Suppressor macrophage (primary cell): Measurements from ENCODE around the gene PRDM5.
A peak's percentile ranks its signal among the peaks of the same experiment; 100 is the strongest.
"Not testable (repeated sequence)": the region's sequence is repeated elsewhere in the genome, so short reads cannot be mapped to it uniquely, and the experiment has no call there.

Source experiments
- DNase-seq, 4 experiments: peaks; one replicate each; pipeline ENCODE4 v3.0.0-alpha.2; 2020 to 2022

PRDM5 gene

GRCh38 chr4:120694973-120695372 is 227.6 kb downstream of the PRDM5 start:
- peak in 1 of 4 experiments; percentile 10 for DNase-seq

GRCh38 chr4:120693816-120694215 is 228.7 kb downstream of the PRDM5 start:
- no peak for DNase-seq

DNA sequence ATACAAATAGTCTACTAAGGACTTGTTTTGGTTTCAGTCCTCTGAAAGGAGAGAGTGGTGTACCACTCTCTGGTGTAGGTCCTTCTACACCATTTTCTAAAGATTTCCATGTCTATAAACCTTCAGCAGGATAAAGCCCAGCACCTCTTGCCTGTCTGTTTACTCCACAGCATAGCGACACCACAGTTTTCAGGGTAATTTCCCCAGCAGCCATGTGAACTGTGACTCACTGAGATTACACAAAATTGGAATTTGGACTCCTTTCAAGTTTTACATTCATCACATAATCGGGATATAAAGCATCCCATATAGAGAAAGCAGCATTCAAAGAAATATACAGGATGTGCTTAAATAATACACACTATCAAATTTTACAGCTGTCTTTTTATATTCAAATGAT is 229.6 kb downstream of the PRDM5 start:
- peak; percentile 17 to 70 (median 54) for DNase-seq

DNA sequence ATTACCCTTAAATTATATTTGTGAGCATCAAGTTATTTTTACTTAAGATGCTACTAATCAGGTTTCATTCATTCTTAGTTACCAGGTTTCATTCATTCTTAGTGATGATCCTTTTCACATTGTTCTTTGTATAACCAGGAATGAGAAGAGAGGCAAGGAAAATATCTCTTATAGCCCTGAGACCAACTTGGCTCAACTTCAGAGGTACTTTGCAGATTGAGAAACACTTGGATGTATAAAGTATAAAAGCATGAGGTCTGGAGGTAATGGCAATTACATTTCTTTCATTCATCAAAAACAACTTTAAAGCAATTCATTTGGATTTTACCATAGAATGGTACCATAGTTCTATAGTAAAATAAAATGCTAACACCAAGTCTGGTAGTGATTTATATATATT is 231.0 kb downstream of the PRDM5 start:
- DNase-seq: no peak

GRCh38 chr4:120691106-120691505 is 231.4 kb downstream of the PRDM5 start:
- no peak for DNase-seq

DNA sequence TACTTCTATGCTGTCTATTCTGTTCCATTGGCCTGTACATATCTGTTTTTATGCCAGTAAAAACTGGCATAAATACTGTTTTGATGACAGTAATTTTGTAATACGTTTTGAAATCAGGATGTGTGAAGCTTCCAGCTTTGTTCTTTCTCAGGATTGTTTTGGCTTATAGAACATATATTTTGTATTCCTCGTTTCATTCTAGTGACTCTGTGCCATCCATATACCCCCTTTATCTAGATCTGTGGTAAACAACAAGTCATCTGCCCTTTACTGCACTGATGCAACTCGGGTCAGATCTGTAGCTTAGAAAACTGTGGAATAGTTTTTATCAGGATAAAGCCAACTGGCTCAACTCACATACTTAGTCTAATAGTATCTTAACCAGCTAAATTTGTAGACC is 233.7 kb downstream of the PRDM5 start:
- no peak for DNase-seq

DNA sequence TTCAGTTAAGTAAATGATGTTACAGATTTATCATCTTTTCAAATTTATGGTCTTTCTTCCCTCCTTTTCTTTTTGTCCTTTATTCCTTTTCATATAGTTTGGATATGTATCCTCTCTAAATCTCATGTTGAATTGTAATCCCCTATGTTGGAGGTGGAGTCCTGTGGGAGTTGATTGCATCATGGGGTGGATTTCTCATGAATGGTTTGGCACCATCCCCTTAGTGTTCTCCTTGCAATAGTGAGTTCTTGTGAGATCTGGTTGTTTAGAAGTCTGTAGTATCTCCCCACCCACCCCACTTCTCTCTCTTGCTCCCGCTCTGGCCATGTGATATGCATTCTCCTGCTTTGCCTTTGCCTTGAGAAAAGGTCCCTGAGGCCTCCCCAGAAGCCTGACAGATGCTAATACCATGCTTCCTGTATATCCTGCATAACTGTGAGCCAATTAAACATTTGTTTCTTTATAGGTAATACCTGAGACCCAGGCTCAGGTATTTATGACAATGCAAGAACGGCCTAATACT is 236.7 kb downstream of the PRDM5 start:
- no peak for DNase-seq

- DNase-seq: no peak
Observed at GRCh38 chr4:120683897-120684540, 238.5 kb downstream of the PRDM5 start.

DNA sequence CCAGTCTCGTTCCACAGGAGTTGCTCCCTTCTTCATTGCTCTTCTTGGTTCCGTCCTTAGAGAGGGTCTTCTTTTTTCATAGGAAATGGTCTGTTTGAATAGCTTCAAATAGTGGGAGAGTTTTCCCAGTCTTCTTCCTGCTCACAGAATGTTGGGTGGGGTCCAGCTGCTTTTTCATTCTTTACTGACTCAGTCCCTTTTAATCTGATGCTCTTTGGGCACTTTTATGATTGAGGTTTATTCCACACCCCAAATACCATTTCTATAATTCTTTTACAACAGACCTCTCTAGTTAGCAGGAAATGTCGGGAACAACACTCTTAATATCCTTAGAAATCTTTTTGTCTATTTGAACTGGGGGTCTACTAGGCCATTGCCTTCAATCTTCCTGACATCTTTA is 239.5 kb downstream of the PRDM5 start:
- no peak for DNase-seq

DNA sequence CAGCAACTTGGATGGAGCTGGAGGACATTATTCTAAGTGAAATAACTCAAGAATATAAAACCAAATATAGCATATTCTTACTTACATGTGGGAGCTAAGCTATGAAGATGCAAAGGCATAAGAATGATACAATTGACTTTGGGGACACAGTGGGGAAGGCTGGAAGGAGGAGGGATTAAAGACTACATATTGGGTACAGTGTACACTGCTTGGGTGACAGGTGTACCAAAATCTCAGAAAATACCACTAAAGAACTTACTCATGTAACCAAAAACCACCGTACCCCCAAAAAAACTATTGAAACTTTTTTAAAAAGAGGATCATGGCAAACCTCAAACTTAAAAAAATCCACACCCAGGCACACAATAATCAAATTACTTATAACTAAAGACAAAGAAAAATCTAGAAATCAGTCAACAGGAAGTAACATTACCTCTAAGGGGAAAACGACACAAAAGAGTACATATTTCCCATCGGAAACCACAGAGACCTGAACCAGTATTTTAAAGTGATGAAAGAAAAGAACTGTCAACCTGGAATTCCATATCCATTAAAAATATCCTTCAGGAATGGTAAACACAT is 241.8 kb downstream of the PRDM5 start:
- no peak for DNase-seq

- DNase-seq: no peak
Observed at GRCh38 chr4:120673696-120674095, 248.8 kb downstream of the PRDM5 start.

DNA sequence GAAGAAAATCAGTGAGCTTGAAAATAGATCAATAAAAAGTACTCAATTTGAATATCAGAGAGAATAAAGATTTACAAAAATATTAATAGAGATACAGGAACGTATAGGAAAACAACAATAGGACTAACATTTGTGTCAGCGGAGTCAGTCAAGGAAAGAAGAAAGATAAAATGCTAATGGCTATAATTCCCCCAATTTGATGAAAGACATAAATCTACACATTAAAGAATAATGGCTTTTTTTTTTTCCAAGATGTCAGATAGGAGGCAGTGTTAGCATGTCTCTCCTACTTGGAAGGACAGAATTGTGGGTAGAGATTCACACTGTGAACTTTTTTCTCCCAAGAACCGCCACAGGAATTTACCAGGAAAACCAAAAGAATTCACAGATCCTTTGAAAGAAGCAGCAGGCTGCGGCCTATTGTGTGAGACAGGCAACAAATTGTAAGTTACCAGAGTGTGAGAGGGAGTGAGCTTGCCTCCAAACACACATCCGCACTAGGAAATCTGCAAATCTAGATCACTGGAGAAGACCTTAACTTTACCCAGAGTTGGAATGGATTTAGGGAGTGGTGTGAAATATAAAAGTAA is 249.9 kb downstream of the PRDM5 start:
- DNase-seq: no peak

DNA sequence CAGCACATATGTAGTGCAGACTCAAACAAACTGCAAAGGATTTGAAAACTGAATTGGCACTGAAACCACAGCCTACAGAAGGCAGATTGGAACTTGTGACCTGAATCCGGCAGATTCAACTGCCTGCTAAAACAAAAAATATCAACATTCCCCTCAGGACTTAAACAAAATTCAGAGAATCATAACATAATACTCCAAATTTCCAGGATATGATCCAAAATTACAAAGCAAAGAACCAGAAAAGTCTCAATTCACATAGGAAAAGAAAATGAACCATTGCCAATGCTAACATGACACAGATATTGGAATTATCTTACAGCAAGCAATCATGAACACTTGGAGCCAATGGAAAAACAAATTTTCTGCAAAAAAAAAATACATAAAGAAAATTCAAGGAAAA is 250.4 kb downstream of the PRDM5 start:
- no peak for DNase-seq

- DNase-seq: no peak
Observed at GRCh38 chr4:120671538-120671937, 251.0 kb downstream of the PRDM5 start.

- peak in 1 of 4 experiments; percentile 2 for DNase-seq
Observed at GRCh38 chr4:120667102-120667501, 255.4 kb downstream of the PRDM5 start.

DNA sequence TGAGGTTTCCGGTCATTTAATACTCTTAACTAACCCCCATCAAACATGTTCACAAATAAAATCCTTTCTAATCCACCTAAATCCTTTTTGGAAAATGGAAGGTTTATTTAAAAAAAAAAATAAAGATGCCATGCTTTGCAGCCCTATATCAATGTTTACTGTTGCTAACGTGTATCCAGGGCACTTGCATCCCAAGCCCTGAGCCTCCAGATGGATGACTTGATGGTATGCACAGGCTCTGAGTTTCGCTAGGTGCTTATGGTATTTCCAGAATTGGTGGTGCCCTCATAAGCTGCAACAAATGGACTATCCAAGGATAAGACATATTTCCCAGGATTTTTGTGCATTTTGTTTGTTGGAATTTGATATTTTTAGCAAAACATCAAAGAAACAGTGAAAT is 257.7 kb downstream of the PRDM5 start:
- DNase-seq: no peak

DNA sequence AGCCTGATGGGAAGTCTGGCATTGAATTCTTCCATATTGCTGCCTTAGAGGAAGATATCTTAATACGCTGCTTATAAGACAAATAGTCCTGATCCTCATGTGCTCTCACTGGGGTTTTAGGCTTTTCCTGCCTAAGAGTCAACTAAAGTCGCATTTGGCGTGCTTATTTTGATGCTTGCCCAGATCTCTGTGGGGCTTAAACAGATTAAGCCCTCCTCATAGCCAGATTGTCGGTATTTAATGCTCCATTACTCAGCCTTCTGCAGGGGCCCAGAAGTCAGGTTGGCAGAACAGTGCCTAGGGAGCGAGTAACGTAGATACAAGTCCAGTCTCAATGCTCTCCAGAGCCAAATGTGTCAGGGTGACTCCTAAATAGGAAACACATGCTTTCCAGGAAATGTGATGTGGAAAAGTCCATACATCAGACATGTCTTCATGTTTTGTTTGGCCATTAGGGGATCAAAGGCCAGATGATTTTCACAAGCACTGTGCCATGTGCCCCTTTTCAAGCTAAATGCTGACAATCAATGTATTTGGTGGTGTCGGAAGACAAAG is 262.8 kb downstream of the PRDM5 start:
- no peak for DNase-seq

- DNase-seq: peak; percentile 17 to 69 (median 36)
Observed at GRCh38 chr4:120658772-120659171, 263.8 kb downstream of the PRDM5 start.

GRCh38 chr4:120653804-120654573 is 268.5 kb downstream of the PRDM5 start:
- DNase-seq: no peak

DNA sequence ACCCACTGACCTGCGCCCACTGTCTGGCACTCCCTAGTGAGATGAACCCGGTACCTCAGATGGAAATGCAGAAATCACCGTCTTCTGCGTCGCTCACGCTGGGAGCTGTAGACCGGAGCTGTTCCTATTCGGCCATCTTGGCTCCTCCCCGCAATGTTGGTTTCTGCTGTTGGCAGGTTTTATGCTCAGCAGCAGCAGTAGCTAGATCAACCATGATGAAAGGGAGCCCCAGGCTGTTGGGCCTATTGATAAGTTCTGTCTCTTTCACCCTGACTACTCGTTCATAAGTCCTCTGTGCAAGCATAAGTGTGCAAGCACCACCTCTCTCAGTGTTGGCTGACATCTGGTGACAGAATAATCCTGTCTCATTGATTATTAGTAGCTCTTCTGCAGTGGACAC is 274.2 kb downstream of the PRDM5 start:
- not testable (repeated sequence) for DNase-seq
